CD4-positive, alpha-beta T cell treated with Interleukin-4 for 1 hour (primary cell): Measurements from ENCODE around the gene ENAH.

Source experiments
- DNase-seq, 2 donors: peaks; one replicate each; pipeline ENCODE4 v3.0.0-alpha.2; 2020 to 2022

ENAH gene

GRCh38 chr1:225554216-225554812 is 98.6 kb downstream of the ENAH start:
- peak in 1 of 2 donors; percentile 31 for DNase-seq

- no peak for DNase-seq
Observed at GRCh38 chr1:225549821-225550220, 103.1 kb downstream of the ENAH start.

GRCh38 chr1:225548140-225548857 is 104.6 kb downstream of the ENAH start:
- no peak for DNase-seq

- no peak for DNase-seq
Observed at GRCh38 chr1:225545649-225546048, 107.3 kb downstream of the ENAH start.

- DNase-seq, result no peak
Observed at GRCh38 chr1:225544924-225545323, 108.0 kb downstream of the ENAH start.

GRCh38 chr1:225544263-225544662 is 108.7 kb downstream of the ENAH start:
- no peak for DNase-seq

GRCh38 chr1:225543350-225543749 is 109.6 kb downstream of the ENAH start:
- DNase-seq, result no peak

GRCh38 chr1:225541383-225541782 is 111.5 kb downstream of the ENAH start:
- DNase-seq, result no peak

GRCh38 chr1:225539575-225539974 is 113.3 kb downstream of the ENAH start:
- no peak for DNase-seq

- DNase-seq, result no peak
Observed at GRCh38 chr1:225539069-225539468, 113.9 kb downstream of the ENAH start.

GRCh38 chr1:225537554-225538251 is 115.2 kb downstream of the ENAH start:
- DNase-seq, result no peak

GRCh38 chr1:225535280-225535679 is 117.6 kb downstream of the ENAH start:
- no peak for DNase-seq

GRCh38 chr1:225534772-225535171 is 118.2 kb downstream of the ENAH start:
- DNase-seq, result no peak

GRCh38 chr1:225534135-225534534 is 118.8 kb downstream of the ENAH start:
- no peak for DNase-seq

- DNase-seq, result no peak
Observed at GRCh38 chr1:225533238-225533637, 119.7 kb downstream of the ENAH start.

GRCh38 chr1:225532240-225532944 is 120.5 kb downstream of the ENAH start:
- no peak for DNase-seq

GRCh38 chr1:225529726-225530125 is 123.2 kb downstream of the ENAH start:
- no peak for DNase-seq

- no peak for DNase-seq
Observed at GRCh38 chr1:225527575-225527974, 125.3 kb downstream of the ENAH start.

- DNase-seq, result no peak
Observed at GRCh38 chr1:225526878-225527277, 126.0 kb downstream of the ENAH start.

GRCh38 chr1:225525377-225525776 is 127.5 kb downstream of the ENAH start:
- DNase-seq, result no peak

GRCh38 chr1:225524570-225524969 is 128.4 kb downstream of the ENAH start:
- no peak for DNase-seq

- DNase-seq, result no peak
Observed at GRCh38 chr1:225523263-225523950, 129.5 kb downstream of the ENAH start.
